OCI-LY7 (cell line): Measurements from ENCODE around the gene PM20D2.

ENCODE experiments used
- CTCF ChIP-seq: fragments of 200-600 bp; sonication (generic); conservative IDR thresholded peaks from 2 replicates; pipeline ENCODE4 v1.5.1; 2014; ENCODE audit warnings: mild to moderate bottlenecking, antibody characterized with exemption, low read length, moderate library complexity, mixed read lengths
- EZH2phosphoT487 ChIP-seq: fragments of 200-600 bp; sonication (generic); IDR thresholded peaks from 2 replicates; pipeline ENCODE4 v1.6.1; 2018; ENCODE audit warnings: low read depth, borderline replicate concordance, mild to moderate bottlenecking, mixed run types, antibody characterized with exemption, low read length, moderate library complexity, mixed read lengths

DNA sequence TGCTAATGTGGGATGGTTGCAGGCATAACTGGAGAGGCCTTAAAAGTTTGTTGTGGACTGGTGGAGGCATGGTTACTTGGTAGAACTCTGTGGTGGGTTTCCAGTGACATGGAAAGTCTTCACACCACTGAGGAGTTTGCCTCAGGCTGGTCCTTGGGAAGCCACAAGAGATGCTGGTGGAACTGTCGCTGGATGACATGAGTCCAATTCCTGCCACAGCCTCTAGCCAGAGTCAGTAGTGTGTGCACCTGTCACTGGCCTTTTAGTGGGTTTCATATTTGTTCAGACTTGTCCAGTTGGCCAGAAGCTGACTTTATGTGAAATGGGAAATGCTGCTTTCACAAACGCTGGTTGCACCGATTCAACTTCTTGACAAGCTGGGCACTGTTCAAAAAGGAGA lies 14.3 kb upstream of the PM20D2 start:
- no peak for TF ChIP-seq CTCF
- no peak for TF ChIP-seq EZH2phosphoT487
